Pancreas (tissue), 10 donors: Measurements from ENCODE around the gene PPP1R1A. TPM values are rescaled to one million over a fixed set of nuclear protein-coding genes. Genes with fewer than 3 reads are reported as not detected.
A peak's percentile ranks its signal among the peaks of the same experiment; 100 is the strongest.

ENCODE experiments used
- ATAC-seq, 4 donors: fragments of 200-7000 bp; cut with Tn5 transposase; one replicate each; pipeline versions ENCODE4 v1.8.0 to v1.9.1; 2020; ENCODE audit warnings: mild to moderate bottlenecking in 4 of 4, moderate library complexity in 4 of 4
- DNase-seq, 6 donors: peaks; one replicate each; pipeline ENCODE4 v3.0.0-alpha.2; 2020
- FAIRE-seq: peaks from 2 replicates; lab custom pipeline; 2012; peaks lifted over from hg19 to GRCh38; lab: Jason Lieb, UNC
- H3K27ac ChIP-seq, 4 donors: fragments of 200-600 bp; sonication (generic); 1 replicate in 3 of 4; 2 replicates in 1 of 4; pipeline versions ENCODE4 v1.5.0 to v1.8.0; 2020
- H3K27me3 ChIP-seq, 4 donors: fragments of 200-600 bp; one replicate each; pipeline ENCODE4 v1.8.0; 2021
- H3K36me3 ChIP-seq, 3 donors: fragments of 200-600 bp; sonication (generic) in 1 of 3; one replicate each; pipeline versions ENCODE4 v1.5.0 to v1.8.0; 2020 to 2021
- H3K4me1 ChIP-seq, 3 donors: fragments of 200-600 bp; one replicate each; pipeline ENCODE4 v1.8.0; 2021
- H3K4me3 ChIP-seq, 4 donors: fragments of 200-600 bp; sonication (generic) in 2 of 4; one replicate each; pipeline versions ENCODE4 v1.5.0 to v1.8.0; 2020 to 2021
- H3K9me3 ChIP-seq, 4 donors: fragments of 200-600 bp; one replicate each; pipeline ENCODE4 v1.8.0; 2021
- WGBS, 2 donors: extraction: QIAGEN DNeasy Blood & Tissue Kit; methylation state at CpG; one replicate each; pipeline ENCODE4 v1.1.7; 2013; 5-methylcytosine and 5-hydroxymethylcytosine counted together
- intact Hi-C, 3 donors: fragments of 100-400 bp; cut with DNase I; formaldehyde crosslinking; loops; one replicate each; pipeline versions ENCODE4 v1.11.1 to v1.14.2; 2022
- polyA plus RNA-seq, 2 donors: library from polyadenylated mRNA; stranded (reverse); fragments of 200-250 nt; gene quantifications; one replicate each; pipeline ENCODE4 v1.2.3, GENCODE V29; 2013
- total RNA-seq, 6 donors: library from RNA; stranded (reverse); fragmentation: NEBNext Ultra II Directional in 4 of 6; extraction: Animal tissue kit (Norgen Biotek cat#: 25700) in 4 of 6; gene quantifications; one replicate each; pipeline versions ENCODE4 v1.2.1 to v1.2.4, GENCODE V29; 2021 to 2023
- TF ChIP-seq, protein P1 (sequence below), 4 donors: fragments of 200-600 bp; sonication (generic) in 3 of 4; IDR thresholded peaks; one replicate each; pipeline versions ENCODE4 v1.5.0 to v1.8.0; 2021; ENCODE audit warnings: antibody characterized with exemption in 4 of 4
- donor health status: healthy with polysubstance abuse.
- donor health status: DM: no; HTN: no; CAD: no; lungs with moderate emphysema.
- donor health status: DM: no; HTN: no; CAD: no.
- donor health status: control.
- donor health status: control.
- donor health status: Bipolar disorder and iron deficiency.
- donor health status: DM: yes; HTN: yes; CAD: no.
- donor health status: DM: no; HTN: no; CAD: no.
- donor health status: DM: no; HTN: no; CAD: no.
- donor health status: DM: yes; HTN: yes; CAD: no.

Gene PPP1R1A
- total and polyA plus RNA-seq, 8 donors: 1.1 to 127 (median 8.1) TPM

DNA sequence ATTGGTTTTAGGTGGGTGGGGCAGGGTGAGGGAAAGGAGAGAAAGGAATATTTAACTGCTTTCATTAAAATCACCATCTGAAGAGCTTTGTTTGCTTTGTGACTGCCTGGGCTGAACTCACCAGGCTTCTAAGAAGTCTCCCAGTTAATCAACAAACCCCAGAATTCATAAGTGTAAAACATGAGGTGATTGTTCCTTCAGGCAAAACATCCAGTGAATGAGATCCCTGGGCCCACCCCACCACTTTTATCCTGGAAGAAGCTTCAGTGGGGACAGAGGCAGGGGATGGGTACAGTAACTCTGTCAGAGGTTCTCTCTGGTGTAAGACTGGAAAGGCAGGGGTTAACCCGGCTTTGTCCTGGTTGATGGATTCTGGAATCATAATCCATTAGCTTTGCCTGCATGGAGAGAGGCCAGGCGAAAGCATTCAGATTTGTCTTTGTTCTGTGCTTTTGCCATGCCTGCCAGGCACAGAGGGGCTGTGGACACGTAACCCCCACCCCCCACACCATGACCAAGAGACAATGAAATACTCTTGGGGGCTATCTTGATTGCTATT is 22.4 kb downstream of the PPP1R1A start:
- WGBS, 2 donors: 37 to 41% methylated on average over 3 of the region's 3 CpGs
- intact Hi-C loops: no loop called here
- TF ChIP-seq, protein P1, sequence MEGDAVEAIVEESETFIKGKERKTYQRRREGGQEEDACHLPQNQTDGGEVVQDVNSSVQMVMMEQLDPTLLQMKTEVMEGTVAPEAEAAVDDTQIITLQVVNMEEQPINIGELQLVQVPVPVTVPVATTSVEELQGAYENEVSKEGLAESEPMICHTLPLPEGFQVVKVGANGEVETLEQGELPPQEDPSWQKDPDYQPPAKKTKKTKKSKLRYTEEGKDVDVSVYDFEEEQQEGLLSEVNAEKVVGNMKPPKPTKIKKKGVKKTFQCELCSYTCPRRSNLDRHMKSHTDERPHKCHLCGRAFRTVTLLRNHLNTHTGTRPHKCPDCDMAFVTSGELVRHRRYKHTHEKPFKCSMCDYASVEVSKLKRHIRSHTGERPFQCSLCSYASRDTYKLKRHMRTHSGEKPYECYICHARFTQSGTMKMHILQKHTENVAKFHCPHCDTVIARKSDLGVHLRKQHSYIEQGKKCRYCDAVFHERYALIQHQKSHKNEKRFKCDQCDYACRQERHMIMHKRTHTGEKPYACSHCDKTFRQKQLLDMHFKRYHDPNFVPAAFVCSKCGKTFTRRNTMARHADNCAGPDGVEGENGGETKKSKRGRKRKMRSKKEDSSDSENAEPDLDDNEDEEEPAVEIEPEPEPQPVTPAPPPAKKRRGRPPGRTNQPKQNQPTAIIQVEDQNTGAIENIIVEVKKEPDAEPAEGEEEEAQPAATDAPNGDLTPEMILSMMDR (IDR thresholded peaks at IDR 0.05): no peak

DNA sequence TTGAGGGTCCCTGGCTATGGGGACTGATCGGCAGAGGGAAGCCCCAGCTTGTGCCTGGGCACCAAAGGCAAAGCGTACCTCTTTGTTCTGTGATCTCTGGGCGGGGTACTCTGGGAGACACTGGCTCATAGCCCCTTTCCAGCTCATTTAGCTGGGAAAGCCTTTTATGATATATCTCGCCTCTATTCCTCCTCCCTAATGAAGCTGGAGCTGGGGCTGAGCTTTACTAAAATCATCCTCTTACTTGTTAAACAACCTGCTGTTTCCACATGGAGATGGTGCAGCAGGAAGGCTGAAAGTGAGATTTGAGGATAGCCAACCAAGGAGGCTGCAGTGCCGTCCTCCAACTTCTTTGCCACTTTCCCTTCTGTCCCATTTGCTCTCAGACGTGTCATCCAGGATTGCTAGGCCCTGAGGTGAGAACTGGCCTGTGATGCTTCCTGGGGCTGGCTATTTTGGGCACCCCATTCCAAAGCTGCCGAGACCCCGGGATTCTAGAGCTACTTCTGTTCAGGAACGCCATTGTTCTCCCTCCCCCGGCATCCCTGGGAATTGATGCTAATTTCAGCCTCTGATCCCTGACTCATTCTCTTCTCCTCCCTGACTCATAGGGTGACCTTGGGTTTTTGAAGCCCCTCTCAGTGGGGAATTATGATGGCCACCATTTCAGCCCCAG is 23.0 kb downstream of the PPP1R1A start:
- Histone ChIP-seq H3K36me3 (no peaks in the 10 kb centered on the region), H3K4me3 (no peak overlapping the region), H3K9me3 (no peaks in the 10 kb centered on the region), H3K27ac (no peak overlapping the region), H3K27me3 (no peaks in the 10 kb centered on the region), H3K4me1 (no peaks in the 10 kb centered on the region)
- WGBS, 2 donors: 68 to 71% methylated on average over 10 of the region's 10 CpGs
- intact Hi-C loops: no loop called here
- no peak for DNase-seq
- no peak for ATAC-seq
- TF ChIP-seq, protein P1 (IDR thresholded peaks at IDR 0.05): no peak
- FAIRE-seq: no peak

More for the DNA sequence above, 22.4 kb downstream of the PPP1R1A start:
- FAIRE-seq (no peak), ATAC-seq (no peak), DNase-seq (no peak)
- Histone ChIP-seq H3K27ac (no peak overlapping the region), H3K4me1 (no peaks in the 10 kb centered on the region), H3K4me3 (no peak overlapping the region), H3K36me3 (no peaks in the 10 kb centered on the region), H3K27me3 (no peaks in the 10 kb centered on the region), H3K9me3 (no peaks in the 10 kb centered on the region)

DNA sequence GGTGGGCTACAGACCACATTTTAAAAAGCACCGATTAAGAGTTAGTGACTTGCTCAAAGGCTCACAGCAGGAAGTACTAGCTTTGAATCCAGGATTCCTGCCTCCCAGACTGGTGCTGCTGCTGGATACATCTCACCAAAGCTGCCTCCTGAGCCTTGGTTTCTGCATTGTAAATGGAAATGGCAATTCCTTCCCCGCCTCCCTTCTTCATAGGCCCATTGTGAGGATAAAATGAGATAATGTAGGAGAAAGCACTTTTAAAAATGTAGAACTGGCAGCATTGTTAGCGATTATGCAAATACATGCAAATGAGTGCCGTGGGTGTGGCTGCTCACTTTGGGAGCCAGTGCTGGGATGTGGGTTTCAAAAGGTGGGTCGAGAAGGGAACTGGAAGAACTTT is 23.7 kb downstream of the PPP1R1A start:
- H3K27ac ChIP-seq: no peak overlapping the region
- FAIRE-seq: no peak

DNA sequence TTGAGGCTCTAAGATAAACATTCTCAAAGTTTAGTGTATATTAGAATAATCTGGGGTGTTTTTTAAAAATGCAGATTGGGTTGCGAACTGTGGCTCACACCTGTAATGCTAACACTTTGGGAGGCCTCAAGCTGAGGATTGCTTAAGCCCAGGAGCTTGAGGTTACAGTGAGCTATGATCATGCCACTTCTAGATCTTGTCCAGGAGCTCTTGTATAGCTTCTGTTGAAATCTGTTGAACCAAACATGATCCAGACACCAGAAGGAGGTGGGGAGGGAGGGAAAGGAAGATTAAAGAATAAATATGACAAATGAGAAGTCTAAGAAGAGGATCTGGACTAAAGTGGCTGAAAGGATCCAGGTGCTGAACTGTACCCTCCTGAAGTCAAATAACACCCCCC is 24.7 kb downstream of the PPP1R1A start:
- Histone ChIP-seq H3K27ac (no peak overlapping the region), H3K27me3 (no peaks in the 10 kb centered on the region), H3K36me3 (no peaks in the 10 kb centered on the region), H3K4me3 (no peak overlapping the region), H3K9me3 (no peaks in the 10 kb centered on the region), H3K4me1 (no peaks in the 10 kb centered on the region)
- TF ChIP-seq, protein P1 (IDR thresholded peaks at IDR 0.05): no peak
- no peak for ATAC-seq
- no peak for DNase-seq
- whole genome bisulfite sequencing, 2 donors: 96 to 97% methylated on average over 1 of the region's 1 CpG
- intact Hi-C loops: no loop called here
- no peak for FAIRE-seq

More for the DNA sequence above, 23.7 kb downstream of the PPP1R1A start:
- Histone ChIP-seq H3K4me3 (no peak overlapping the region), H3K4me1 (no peaks in the 10 kb centered on the region), H3K36me3 (no peaks in the 10 kb centered on the region), H3K9me3 (no peaks in the 10 kb centered on the region), H3K27me3 (no peaks in the 10 kb centered on the region)
- TF ChIP-seq, protein P1 (IDR thresholded peaks at IDR 0.05): no peak
- WGBS, 2 donors: 55 to 57% methylated on average over 5 of the region's 5 CpGs
- ATAC-seq (no peak), DNase-seq (no peak)
- intact Hi-C loops: no loop called here

DNA sequence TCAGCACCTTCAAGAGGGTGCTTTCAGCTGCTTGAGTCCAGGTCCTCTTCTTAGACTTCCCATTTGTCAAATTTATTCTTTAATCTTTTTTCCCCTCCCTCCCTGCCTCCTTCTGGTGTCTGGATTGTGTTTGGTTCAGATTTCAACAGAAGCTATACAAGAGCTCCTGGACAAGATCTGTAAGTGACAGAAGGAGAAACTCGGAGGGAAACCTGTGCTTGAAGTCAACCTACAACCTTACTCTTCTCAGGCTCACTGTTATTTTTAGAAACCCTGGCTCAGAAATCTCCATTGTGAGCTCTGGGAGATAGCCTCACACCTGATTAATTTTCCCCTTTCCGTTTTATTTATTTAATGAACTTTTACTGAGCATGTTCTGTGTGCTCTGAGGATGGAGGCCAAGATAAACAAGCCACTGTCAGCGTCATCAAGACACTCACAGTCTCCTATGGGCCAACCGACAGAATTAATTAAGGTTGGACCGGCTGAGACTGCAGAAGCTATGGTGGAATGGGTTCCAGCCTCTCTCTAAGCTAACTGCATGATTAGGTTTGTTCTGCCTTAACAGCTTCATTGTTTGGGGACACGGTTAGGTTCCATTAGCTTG is 25.6 kb downstream of the PPP1R1A start:
- ATAC-seq: peak in 2 of 4 donors; percentile 36 to 40
- intact Hi-C loops: no loop called here
- no peak for FAIRE-seq

More for the DNA sequence above, 25.6 kb downstream of the PPP1R1A start:
- no peak overlapping the region for H3K27ac ChIP-seq
- TF ChIP-seq, protein P1 (IDR thresholded peaks at IDR 0.05): no peak
- H3K36me3 ChIP-seq: no peaks in the 10 kb centered on the region
- H3K27me3 ChIP-seq: no peaks in the 10 kb centered on the region
- no peaks in the 10 kb centered on the region for H3K9me3 ChIP-seq
- no peak overlapping the region for H3K4me3 ChIP-seq
- DNase-seq: no peak
- WGBS, 2 donors: 11 to 14% methylated on average over 6 of the region's 6 CpGs
- H3K4me1 ChIP-seq: no peaks in the 10 kb centered on the region
